Bronchial epithelial cell (primary cell): Measurements from ENCODE around the gene TNS3. TPM values are rescaled to one million over a fixed set of nuclear protein-coding genes. Genes with fewer than 3 reads are reported as not detected.

ENCODE experiments used
- DNase-seq: peaks from one replicate; pipeline ENCODE4 v3.0.0-alpha.2; 2010; ENCODE audit warnings: low read depth
- FAIRE-seq: peaks from 2 replicates; lab custom pipeline; 2011; peaks lifted over from hg19 to GRCh38; lab: Jason Lieb, UNC
- H3K27me3 ChIP-seq: 2 replicates; pipeline ENCODE4 v1.5.1; 2011; ENCODE audit warnings: low read length; ENCODE audit not compliant: control insufficient read depth, insufficient read depth
- H3K36me3 ChIP-seq: 2 replicates; pipeline ENCODE4 v1.5.1; 2011; ENCODE audit warnings: low read length; ENCODE audit not compliant: control insufficient read depth, insufficient read depth
- H3K4me3 ChIP-seq: 2 replicates; pipeline ENCODE4 v1.5.1; 2011; ENCODE audit warnings: mild to moderate bottlenecking, low read depth, low read length, control low read depth
- CTCF ChIP-seq: IDR thresholded peaks from 2 replicates; pipeline ENCODE4 v1.5.1; 2011; ENCODE audit warnings: mild to moderate bottlenecking, moderate library complexity, low read length, control low read depth, inconsistent platforms; ENCODE audit not compliant: insufficient read depth, severe bottlenecking
- total RNA-seq: library from RNA; depleted of rRNA; stranded (reverse); fragments of >200 nt; gene quantifications from 2 replicates; pipeline ENCODE4 v1.2.1, GENCODE V29; 2014

Gene TNS3
- total RNA-seq, 1 donor from 2014 or later = 2.6 TPM

GRCh38 chr7:47400741-47401206 is 181.1 kb downstream of the TNS3 start:
- FAIRE-seq (no peak), DNase-seq (no peak)
- Histone ChIP-seq H3K4me3 (no peak overlapping the region), H3K36me3 (peaks cover 5% of the 10 kb centered on the region), H3K27me3 (no peaks in the 10 kb centered on the region)
- TF ChIP-seq CTCF = no peak

GRCh38 chr7:47400001-47400400 is 181.9 kb downstream of the TNS3 start:
- no peak for TF ChIP-seq CTCF
- FAIRE-seq = no peak
- Histone ChIP-seq H3K27me3 (no peaks in the 10 kb centered on the region), H3K36me3 (peaks cover 7% of the 10 kb centered on the region), H3K4me3 (no peak overlapping the region)
- DNase-seq = no peak

GRCh38 chr7:47394751-47395252 is 187.1 kb downstream of the TNS3 start:
- FAIRE-seq = no peak
- TF ChIP-seq CTCF = no peak
- no peak for DNase-seq
- peaks cover 7% of the 10 kb centered on the region for H3K36me3 ChIP-seq
- H3K4me3 ChIP-seq = no peak overlapping the region
- no peaks in the 10 kb centered on the region for H3K27me3 ChIP-seq

GRCh38 chr7:47394216-47394615 is 187.7 kb downstream of the TNS3 start:
- no peaks in the 10 kb centered on the region for H3K27me3 ChIP-seq
- TF ChIP-seq CTCF = no peak
- H3K36me3 ChIP-seq = peaks cover 7% of the 10 kb centered on the region
- DNase-seq = no peak
- H3K4me3 ChIP-seq = no peak overlapping the region
- no peak for FAIRE-seq

GRCh38 chr7:47393406-47393805 is 188.5 kb downstream of the TNS3 start:
- FAIRE-seq (no peak), DNase-seq (no peak)
- Histone ChIP-seq H3K27me3 (no peaks in the 10 kb centered on the region), H3K36me3 (peaks cover 7% of the 10 kb centered on the region), H3K4me3 (no peak overlapping the region)
- no peak for TF ChIP-seq CTCF

GRCh38 chr7:47392241-47392759 is 189.6 kb downstream of the TNS3 start:
- Histone ChIP-seq H3K4me3 (no peak overlapping the region), H3K27me3 (no peaks in the 10 kb centered on the region), H3K36me3 (peaks cover 7% of the 10 kb centered on the region)
- DNase-seq = no peak
- TF ChIP-seq CTCF = no peak
- FAIRE-seq = no peak
